HG02884 (cell line): ENCODE data around the gene CYP39A1.

Experiments
- ATAC-seq: cut with Tn5 transposase; IDR thresholded peaks from one replicate; pipeline ENCODE4 v1.9.1; 2021; ENCODE audit warnings: mild to moderate bottlenecking, moderate library complexity; ENCODE audit not compliant: unreplicated experiment

CYP39A1 gene, protein sequence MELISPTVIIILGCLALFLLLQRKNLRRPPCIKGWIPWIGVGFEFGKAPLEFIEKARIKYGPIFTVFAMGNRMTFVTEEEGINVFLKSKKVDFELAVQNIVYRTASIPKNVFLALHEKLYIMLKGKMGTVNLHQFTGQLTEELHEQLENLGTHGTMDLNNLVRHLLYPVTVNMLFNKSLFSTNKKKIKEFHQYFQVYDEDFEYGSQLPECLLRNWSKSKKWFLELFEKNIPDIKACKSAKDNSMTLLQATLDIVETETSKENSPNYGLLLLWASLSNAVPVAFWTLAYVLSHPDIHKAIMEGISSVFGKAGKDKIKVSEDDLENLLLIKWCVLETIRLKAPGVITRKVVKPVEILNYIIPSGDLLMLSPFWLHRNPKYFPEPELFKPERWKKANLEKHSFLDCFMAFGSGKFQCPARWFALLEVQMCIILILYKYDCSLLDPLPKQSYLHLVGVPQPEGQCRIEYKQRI

DNA sequence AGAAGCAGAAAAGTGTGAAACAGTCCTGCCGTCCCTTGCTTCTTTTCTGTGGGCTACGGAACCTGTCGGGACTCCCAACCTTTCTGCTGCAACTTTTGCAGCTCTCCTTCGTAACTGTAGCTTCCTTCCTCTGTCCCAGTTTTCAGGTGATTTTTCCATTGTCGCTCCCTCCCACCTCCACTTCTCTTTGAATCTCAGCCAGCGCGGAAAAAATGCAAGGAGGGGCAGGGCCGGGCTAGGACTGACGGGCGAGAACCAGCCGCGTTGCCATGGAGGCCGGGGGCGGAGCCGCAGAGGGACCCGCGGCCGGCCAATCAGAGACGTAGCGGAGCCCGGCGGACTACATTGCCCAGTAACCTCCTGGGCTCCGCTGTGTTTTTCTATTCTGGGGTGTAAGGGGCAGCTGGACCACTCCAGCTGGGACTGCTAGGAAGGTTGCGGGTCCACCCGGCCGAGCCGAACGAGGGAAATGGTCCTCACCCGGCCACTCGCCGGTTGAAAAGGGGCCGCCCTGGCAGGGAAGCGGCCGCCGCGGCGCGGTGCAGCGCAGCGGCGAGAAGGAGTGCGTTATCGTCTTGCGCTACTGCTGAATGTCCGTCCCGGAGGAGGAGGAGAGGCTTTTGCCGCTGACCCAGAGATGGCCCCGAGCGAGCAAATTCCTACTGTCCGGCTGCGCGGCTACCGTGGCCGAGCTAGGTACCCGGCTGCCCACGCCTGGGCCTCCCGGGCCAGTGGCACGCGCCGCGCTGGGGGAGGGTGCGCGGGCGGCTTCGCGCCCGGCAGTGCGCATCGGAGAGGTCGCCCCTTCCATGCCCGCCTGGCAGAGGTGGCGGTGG is at the start of gene CYP39A1, which contains the start of gene SLC25A27:
Gene CYP39A1, minus strand, starts transcription at position 216 of the 836 bp plus-strand sequence. CDS start 236 bp downstream, outside the sequence.
Gene SLC25A27, plus strand, starts transcription at position 373 of the 836 bp plus-strand sequence. Its CDS starts 218 bp downstream, at position 591.
- peak; percentile 100 for ATAC-seq

DNA sequence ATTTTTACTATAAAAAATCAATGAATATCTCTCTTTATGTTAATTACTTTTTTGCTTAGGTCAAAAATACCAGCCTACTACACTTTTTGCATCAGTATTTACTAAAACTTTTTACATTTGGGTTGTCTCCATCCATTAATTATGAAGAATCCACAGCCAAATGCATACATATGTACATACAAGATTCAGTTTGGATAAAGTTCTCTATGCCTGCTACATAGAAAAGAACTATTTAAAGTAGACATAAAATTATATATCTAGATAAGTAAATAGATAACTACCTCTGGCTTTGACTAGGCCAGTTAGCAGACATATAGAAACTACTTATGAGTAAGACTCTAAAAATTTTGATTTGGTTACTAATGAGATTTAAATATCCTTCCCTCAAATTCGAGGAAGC is 47.4 kb upstream of the CYP39A1 start:
- ATAC-seq, result no peak

DNA sequence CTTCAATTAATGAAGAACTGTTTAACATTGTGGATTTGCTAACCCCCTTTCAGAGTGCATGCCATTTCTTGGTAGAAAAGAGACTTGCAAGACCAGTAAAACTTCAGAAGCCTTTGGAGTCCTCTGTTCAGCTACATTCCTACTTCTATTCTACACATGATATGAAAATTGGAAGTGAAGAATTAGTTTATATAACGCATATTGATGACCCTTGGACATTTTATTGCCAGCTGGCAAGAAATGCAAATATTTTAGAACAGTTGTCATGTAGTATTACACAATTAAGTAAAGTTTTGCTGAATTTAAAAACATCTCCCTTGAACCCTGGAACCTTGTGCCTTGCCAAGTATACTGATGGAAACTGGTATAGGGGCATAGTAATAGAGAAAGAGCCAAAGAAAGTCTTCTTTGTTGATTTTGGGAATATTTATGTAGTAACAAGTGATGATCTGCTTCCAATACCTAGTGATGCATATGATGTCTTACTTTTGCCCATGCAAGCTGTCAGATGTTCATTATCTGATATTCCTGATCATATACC is 38.4 kb upstream of the CYP39A1 start:
- ATAC-seq, result no peak

DNA sequence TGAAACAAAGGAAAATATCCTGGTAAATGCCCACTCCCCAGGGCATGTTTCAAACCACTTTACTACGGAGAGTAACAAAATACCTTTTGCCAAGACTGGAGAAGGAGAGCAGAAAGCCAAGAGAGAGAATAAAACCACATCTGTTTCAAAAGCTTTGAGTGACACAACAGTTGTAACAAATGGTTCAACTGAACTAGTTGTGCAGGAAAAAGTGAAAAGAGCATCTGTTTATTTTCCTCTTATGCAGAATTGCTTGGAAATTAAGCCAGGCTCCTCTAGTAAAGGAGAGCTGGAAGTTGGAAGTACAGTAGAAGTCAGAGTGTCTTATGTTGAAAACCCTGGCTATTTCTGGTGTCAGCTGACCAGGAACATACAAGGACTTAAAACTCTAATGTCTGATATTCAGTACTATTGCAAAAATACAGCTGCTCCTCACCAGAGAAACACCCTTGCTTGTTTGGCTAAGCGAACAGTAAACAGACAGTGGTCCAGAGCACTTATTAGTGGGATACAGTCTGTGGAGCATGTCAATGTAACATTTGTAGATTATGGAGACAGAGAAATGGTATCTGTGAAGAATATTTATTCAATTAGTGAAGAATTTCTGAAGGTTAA is 37.6 kb upstream of the CYP39A1 start:
- no peak for ATAC-seq

DNA sequence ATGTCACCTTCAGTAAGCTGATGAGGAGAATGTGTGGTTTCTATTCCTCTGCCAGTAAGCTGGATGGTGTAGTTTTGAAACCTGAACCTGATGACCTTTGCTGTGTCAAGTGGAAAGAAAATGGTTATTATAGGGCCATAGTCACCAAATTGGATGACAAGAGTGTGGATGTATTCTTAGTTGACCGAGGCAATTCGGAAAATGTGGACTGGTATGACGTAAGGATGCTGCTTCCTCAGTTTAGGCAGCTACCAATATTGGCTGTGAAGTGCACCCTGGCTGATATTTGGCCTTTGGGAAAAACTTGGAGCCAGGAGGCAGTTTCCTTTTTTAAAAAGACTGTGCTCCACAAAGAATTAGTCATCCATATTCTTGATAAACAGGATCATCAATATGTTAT is 37.0 kb upstream of the CYP39A1 start:
- no peak for ATAC-seq

DNA sequence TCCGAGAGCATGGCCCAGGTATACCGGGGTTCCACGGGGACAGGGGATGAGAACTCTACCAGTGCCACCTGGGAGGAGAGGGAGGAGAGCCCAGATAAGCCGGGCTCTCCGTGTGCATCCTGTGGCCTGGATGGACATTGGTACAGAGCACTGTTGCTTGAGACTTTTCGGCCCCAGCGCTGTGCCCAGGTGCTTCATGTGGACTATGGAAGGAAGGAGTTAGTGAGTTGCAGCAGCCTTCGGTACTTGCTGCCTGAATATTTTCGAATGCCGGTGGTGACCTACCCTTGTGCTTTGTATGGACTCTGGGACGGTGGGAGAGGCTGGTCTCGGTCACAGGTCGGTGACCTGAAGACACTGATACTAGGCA is 36.3 kb upstream of the CYP39A1 start:
- no peak for ATAC-seq

DNA sequence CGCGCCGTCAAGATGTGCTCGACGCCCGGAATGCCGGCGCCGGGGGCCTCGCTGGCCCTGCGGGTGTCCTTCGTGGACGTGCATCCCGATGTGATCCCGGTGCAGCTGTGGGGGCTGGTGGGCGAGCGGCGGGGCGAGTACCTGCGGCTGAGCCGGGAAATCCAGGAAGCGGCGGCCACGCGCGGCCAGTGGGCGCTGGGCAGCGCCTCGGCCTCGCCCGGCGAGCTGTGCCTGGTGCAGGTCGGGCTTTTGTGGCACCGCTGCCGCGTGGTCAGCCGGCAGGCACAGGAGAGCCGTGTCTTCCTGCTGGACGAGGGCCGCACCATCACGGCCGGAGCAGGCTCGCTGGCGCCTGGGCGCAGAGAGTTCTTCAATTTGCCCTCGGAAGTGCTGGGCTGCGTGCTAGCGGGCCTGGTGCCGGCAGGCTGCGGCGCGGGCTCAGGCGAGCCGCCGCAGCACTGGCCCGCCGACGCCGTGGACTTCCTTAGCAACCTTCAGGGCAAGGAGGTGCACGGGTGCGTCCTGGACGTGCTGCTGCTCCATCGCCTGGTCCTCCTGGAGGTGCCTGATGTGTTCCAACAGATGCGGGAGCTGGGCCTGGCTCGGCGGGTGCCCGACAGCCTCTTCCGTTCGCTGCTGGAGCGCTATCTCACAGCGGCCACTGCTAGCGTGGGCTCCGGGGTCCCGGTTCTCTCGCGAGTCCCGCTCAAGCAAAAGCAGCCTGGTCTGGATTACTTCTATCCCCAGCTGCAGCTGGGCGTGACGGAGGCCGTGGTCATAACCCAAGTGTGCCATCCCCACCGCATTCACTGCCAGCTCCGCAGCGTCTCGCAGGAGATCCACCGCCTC is 35.7 kb upstream of the CYP39A1 start:
- ATAC-seq, result no peak

DNA sequence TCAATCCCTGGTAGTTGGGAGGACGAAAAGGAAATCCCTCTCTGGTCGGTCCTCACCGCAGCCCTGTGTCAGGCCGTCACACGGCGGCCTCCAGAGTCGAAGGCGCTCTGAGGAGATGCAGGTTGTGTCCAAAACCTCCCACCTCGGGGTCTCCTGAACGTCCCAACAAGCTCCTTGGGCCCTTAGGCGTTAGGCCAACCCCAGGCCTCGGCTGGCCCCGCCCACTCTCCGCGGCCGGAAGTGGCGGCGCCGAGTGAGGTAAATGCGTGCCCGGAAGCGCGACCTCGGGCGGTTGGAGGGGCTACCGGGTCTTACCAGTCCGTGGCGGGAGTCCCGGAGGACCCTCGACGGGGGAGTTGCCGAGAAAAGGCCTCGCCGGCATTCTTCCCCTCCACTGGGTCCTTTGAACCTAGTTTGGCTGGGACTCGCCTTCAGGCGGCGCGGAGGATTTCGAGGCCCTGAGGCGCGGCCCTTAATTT is 35.0 kb upstream of the CYP39A1 start, which contains the start of gene TDRD6:
Gene TDRD6, plus strand, starts transcription at position 267 of the 479 bp plus-strand sequence. CDS start 244 bp downstream, outside the sequence.
- ATAC-seq, result no peak

DNA sequence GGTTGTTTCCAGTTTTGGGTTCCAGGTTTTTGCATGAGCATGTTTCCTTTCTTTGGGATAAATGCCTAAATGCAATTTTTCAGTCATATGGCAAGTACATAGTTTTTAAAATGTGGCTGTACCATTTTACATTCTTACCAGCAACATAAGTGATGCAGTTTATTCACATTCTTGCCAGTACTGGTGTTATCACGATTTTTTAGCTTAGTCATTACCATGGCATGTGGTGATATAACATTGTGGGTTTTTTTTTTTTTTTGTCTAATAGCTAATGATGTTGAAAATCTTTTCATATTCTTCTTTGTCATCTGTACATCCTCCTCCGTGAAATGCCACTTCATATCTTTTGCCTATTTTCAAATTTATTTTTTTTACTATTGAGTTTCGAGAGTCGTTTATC is 32.2 kb upstream of the CYP39A1 start:
- ATAC-seq, result no peak

DNA sequence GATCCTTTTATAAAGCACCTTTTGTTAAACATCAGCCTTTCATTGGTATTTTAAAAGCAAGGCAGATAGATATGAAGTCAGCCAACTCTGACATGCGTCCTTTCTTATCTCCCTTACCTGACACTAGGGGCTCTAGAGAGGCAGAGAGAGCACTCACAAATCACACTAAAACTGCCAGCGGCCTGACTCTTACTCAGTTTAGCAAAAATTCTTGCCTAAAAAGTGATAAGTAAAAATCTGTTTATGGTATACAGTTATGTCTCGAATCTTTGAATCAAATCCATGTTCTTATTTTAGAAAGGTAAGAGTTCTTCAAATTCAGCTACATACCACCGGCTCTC is 24.7 kb upstream of the CYP39A1 start:
- ATAC-seq, result no peak

DNA sequence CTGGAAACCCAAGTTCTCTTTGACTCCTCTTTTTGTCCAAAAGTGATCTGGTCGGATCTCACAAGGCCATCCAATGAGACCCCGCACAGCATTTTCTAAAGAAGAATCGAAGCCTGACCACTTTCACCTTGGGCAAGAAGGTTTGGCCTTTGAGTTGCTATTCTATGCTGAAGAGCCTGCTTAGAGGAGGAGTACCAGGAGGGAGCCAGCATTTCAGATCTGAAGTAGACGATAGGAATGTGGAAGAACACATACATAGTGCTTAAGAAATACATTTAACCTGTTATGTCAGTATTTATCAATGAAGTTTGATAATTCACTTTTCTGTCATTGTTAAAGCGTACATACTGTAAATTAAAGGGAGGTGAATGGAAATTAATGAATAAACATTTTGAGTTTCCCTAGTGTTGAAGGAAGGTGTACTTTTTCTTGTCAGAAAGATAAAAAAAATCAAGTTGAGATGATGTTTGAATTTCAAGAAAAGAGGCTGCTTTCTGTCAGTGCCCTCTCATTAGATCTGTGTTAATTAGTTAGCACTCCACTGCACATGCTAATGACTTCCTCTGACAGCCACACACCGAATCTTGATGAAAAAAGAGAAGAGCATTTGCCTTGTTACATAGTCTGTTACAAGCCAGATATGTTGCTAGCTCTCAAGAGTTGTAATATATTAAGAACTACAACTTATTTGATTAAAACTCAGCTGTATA is 24.1 kb upstream of the CYP39A1 start:
- ATAC-seq, result no peak

DNA sequence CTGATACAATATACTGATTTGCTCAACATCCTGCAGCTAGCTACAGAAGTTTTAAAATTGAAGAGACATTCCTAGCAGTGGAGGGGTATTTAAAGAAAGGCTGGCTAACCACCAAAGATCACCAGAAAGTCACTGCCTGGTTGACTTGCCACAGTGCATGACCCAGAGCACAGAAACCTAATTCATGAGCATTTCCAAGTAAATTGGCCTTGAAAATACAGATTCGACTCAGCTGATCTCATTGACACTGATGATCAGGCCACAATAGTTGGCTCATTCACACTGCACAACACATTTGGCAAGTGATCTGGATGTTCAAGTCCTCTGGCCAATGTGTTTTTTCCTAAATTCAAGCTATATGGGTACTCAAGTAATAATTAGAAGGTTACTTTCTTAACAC is 21.8 kb upstream of the CYP39A1 start:
- no peak for ATAC-seq

DNA sequence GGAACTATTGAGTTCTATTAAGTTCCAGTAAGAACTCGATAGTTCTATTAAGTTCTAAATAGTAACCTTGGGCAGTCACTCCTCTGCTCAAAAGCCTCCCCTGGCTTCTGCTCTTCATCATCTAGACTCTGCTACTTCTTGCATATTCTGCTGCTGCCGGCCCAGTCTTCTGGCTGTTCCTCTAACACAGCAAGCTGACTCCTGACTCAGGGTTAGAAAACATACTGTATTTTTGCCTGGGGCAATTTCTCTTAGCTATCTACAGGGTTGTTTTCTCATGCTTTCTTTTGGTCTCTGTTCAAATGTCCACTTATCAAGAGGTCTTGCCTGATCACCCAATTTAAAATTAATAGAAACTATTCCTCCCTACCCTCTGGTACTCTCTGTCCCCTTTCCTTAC is 14.8 kb upstream of the CYP39A1 start:
- ATAC-seq, result no peak

DNA sequence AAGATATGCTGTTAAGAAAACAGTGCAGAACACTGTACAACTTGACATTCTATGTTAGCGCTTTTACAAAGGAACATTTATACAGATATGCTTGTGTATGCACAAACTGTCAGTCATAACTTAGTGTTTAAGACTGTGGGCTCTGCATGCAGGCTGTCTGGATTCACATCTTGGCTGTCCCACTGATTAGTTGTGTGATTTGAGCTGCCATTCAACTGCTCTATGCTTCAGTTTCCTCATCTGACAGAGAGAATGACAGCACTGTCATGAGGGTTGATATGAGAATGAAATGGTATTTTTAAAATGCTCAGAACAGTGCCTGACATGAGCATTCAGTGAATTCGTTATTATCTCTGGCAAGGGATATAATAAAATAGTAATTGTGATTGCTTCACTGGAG is 8.9 kb upstream of the CYP39A1 start:
- no peak for ATAC-seq

DNA sequence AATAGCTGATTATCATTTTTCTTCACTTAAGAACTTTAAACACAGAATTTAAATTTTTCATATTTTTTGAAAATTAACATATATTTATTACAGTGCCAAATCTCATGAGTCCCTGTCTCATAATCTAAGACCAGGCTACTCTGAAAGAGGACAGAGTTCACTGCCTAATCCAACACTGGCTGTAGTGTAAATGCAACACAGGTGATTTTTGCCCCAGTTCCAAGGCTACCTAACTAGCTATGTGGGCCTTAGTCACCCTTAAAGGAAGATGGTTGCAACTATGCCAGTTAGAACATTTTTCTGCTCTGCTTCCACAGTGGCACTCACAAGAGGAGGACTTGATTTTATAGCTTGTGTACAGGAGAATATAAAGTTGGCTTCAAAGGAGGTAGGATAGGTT is 5.0 kb upstream of the CYP39A1 start:
- ATAC-seq, result no peak

DNA sequence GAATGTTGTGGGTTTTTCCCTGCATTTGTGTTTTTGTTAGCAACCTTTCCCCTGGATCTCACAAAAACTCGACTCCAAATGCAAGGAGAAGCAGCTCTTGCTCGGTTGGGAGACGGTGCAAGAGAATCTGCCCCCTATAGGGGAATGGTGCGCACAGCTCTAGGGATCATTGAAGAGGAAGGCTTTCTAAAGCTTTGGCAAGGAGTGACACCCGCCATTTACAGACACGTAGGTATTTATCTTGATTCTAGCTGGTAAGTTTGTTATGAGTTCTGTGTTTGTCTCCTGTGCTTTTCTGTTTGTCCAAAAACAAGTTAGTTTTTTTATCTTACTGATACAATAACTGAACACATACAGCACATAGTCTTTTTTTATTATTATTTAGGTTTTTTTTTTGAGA is 3.2 kb upstream of the CYP39A1 start:
- ATAC-seq, result no peak

DNA sequence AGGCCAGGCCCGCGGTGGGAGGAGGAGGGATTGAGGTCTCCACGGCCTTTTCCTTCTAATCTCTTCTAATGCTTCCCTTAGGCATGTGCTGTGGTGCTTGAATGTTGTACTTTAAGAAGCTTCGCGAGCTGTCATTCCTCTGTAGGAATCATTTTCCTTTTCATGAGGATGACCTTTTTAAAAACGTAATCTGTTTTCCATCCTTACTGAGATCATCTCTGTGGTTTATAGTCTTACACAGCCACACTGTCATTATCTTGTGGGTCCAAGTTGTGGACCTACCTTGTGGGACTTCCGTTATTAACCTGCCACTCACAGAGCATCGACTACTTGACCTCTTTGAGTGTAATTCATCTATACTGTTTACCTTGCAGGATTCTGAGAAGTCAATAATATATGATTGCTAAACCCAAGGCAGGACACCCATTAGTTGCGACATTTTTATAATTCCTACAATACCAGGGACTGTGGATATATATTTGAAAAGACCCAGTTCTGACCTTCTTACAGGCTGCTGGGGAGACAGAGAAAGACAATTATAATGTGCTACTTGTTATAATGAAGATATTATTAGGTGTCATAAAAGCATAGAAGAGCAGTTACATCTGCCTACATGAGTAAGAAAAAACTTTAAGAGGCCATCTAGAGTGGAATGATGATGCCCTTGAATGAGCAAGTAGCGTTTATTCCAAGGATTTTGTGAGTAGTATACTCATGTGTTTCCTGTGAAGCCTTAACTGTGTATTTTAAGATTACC is 999 bp upstream of the CYP39A1 start:
- peak; percentile 2 for ATAC-seq

DNA sequence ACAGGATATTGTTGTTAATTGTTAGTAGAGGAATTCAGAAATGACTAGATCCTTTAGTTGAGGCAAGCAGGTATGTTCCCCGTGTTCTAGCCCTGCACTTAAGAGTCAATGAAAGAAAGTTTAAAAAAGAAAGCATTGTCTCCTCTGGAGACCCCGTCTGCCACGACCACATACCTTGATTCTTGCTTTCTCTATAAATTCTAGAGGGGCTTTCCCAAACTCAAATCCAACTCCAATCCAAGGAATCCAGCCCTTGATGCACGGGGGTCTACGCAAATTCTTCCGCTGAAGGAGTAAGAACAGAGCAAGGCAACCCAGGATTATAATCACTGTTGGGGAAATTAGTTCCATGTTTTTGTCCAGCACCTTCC is 401 bp downstream of the CYP39A1 start:
- no peak for ATAC-seq

DNA sequence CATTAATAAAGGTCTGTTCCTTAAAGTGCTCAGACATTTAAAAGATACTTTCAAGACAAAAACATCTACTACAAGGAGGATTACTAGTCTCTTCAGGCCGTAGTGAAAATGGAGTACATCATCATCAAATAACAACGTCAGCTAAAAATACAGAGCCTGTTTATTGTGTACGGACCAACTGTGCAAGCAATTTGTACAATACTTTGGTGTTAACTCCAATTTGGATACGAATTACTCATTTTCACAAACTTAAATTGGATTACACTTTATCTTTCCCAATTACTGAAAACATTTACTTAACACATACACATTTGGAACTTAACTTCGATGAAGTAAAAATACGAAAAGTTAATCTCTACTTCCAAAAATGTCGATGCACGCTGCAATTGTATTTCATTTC is 802 bp downstream of the CYP39A1 start:
- ATAC-seq, result no peak
